Measurements from ENCODE around the gene REEP6.
"Not testable (repeated sequence)": the region's sequence is repeated elsewhere in the genome, so short reads cannot be mapped to it uniquely, and the experiment has no call there.

- TF ChIP-seq POLR2A (IDR thresholded peaks at IDR 0.05); CTCF (IDR thresholded peaks at IDR 0.05 in 8 of 11, conservative IDR thresholded peaks at IDR 0.05 in 3 of 11); POLR2AphosphoS5 (IDR thresholded peaks at IDR 0.05): not testable (repeated sequence)
These were observed 44.7 kb downstream of the REEP6 start for GRCh38 chr19:1535699-1536098.
